HG03196 (cell line): Measurements from ENCODE around the gene CDY1B.
"Not testable (repeated sequence)": the region's sequence is repeated elsewhere in the genome, so short reads cannot be mapped to it uniquely, and the experiment has no call there.

Experiments
- ATAC-seq: cut with Tn5 transposase; IDR thresholded peaks from one replicate; pipeline ENCODE4 v1.9.1; 2021; ENCODE audit not compliant: unreplicated experiment

CDY1B gene, protein sequence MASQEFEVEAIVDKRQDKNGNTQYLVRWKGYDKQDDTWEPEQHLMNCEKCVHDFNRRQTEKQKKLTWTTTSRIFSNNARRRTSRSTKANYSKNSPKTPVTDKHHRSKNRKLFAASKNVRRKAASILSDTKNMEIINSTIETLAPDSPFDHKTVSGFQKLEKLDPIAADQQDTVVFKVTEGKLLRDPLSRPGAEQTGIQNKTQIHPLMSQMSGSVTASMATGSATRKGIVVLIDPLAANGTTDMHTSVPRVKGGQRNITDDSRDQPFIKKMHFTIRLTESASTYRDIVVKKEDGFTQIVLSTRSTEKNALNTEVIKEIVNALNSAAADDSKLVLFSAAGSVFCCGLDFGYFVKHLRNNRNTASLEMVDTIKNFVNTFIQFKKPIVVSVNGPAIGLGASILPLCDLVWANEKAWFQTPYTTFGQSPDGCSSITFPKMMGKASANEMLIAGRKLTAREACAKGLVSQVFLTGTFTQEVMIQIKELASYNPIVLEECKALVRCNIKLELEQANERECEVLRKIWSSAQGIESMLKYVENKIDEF

DNA sequence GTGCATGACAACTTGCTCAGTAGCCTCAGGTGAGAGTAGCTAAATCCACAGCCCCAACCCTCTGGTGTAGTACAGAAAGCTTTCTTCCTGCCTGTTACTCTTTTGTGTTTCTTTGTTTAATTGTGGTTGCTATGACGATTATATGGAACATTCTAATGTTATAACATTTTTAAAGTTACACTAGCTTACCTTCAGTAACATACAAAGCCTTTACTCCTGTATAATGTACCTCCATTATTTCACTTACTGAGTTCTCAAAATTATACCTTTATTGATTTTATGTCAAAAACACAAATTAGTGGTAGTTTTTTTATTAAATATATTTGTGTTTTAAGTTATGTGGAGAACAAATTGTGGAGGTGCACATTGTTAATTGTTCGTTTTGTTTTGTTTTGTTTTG is at the start of gene CDY1B:
CDY1B (minus strand) TSS at position 101 of the 400 bp plus-strand sequence. CDS start 331 bp downstream, outside the sequence.
- ATAC-seq = not testable (repeated sequence)

- ATAC-seq = not testable (repeated sequence)
Observed at GRCh38 chrY:24049525-24049924, 1.7 kb upstream of the CDY1B start.

GRCh38 chrY:24043209-24043608 is 4.6 kb downstream of the CDY1B start:
- not testable (repeated sequence) for ATAC-seq

GRCh38 chrY:24039008-24039718 is 8.7 kb downstream of the CDY1B start:
- ATAC-seq = not testable (repeated sequence)

- not testable (repeated sequence) for ATAC-seq
Observed at GRCh38 chrY:24026212-24027103, 21.4 kb downstream of the CDY1B start.
